ENCODE measurements around the gene IQCE. TPM values are rescaled to one million over a fixed set of nuclear protein-coding genes. Genes with fewer than 3 reads are reported as not detected.

The IQCE gene
- total and polyA plus RNA-seq, 2 donors (not counting 1 experiment from before 2014, with no cell fraction given): 3.5 to 9.5 TPM

- Histone ChIP-seq H3K4me3 (ENCODE audit: control extremely low read depth in 1 of 5, extremely low read depth in 1 of 5, insufficient read depth in 1 of 5, low read depth in 2 of 5, low read length in 4 of 5) (peak overlapping the region in 4 of 5 experiments; percentile 81 to 97 (median 84)), H3K4me2 (replicated peaks; ENCODE audit: low read depth, low read length, poor library complexity, severe bottlenecking) (peak overlapping the region; percentile 99), H3K27me3 (replicated peaks in 1 of 4; ENCODE audit: control extremely low read depth in 1 of 4, control insufficient read depth in 3 of 4, insufficient read depth in 4 of 4, low read length in 3 of 4) (no peaks in the 10 kb centered on the region), H3K27ac (ENCODE audit: low read length in 2 of 2) (peak overlapping the region; percentile 68 to 71), H3K9me3 (ENCODE audit: control extremely low read depth in 1 of 3, control insufficient read depth in 2 of 3, insufficient read depth in 1 of 3, low read length in 2 of 3) (no peaks in the 10 kb centered on the region), H3K9ac (ENCODE audit: low read length) (peak overlapping the region; percentile 94), H4K20me1 (ENCODE audit: control insufficient read depth, insufficient read depth, low read length, poor library complexity, severe bottlenecking) (peaks cover 20% of the 10 kb centered on the region), H3K4me1 (ENCODE audit: control insufficient read depth in 2 of 2, insufficient read depth in 2 of 2, low read length in 2 of 2) (peaks cover 35 to 59% of the 10 kb centered on the region in 2 donors), H3K79me2 (ENCODE audit: control insufficient read depth, insufficient read depth, low read length) (peaks cover 64% of the 10 kb centered on the region), H3K36me3 (replicated peaks in 1 of 2; ENCODE audit: control extremely low read depth in 1 of 2, control insufficient read depth in 1 of 2, extremely low read depth in 1 of 2, insufficient read depth in 2 of 2, low read length in 1 of 2) (no peaks in the 10 kb centered on the region), H2AFZ (ENCODE audit: insufficient read depth, low read depth, low read length, poor library complexity, severe bottlenecking) (peak overlapping the region; percentile 71)
- 44% methylated on average over 21 of the region's 22 CpGs for WGBS (ENCODE audit: insufficient coverage)
- ATAC-seq (ENCODE audit: low read depth): no peak
- TF ChIP-seq EZH2 (IDR thresholded peaks at IDR 0.05; ENCODE audit: borderline replicate concordance, insufficient read depth, low read depth, low read length, poor library complexity, severe bottlenecking): no peak
- TF ChIP-seq CTCF (IDR thresholded peaks at IDR 0.05): no peak
- Mint-ChIP-seq H3K27ac (peak overlapping the region; percentile 91), H3K4me3 (peak overlapping the region; percentile 92), H3K27me3 (no peaks in the 10 kb centered on the region), H3K9me3 (ENCODE audit: insufficient read depth) (no peaks in the 10 kb centered on the region), H3K4me1 (peaks cover 46% of the 10 kb centered on the region)
- peak; percentile 32 for DNase-seq
- intact Hi-C loops (cut with micrococcal nuclease): loop anchor here (1.0 to 5.0 kb wide), 3 partner anchors 24 to 231 kb away; partner anchors contain the start of gene CHST12
- ChIA-PET POLR2A (no interaction called here), CTCF (interaction anchor here (0.9 to 1.3 kb wide), 3 partner anchors 25 to 47 kb away, joined by 3 read pairs; no protein-coding TSS in a partner anchor)
Measured at GRCh38 chr7:2633538-2634266, 74.9 kb downstream of the IQCE start.
